Nasal cavity respiratory epithelium epithelial cell of viscerocranial mucosa (primary cell): ENCODE measurements around the gene KCNC1. TPM values are rescaled to one million over a fixed set of nuclear protein-coding genes. Genes with fewer than 3 reads are reported as not detected.

Experiments
- total RNA-seq: library from RNA; depleted of rRNA; stranded (reverse); fragments of >200 nt; gene quantifications from 2 replicates; pipeline ENCODE4 v1.2.3, GENCODE V29; 2014

The KCNC1 gene
- not detected in 2 replicates for total RNA-seq

DNA sequence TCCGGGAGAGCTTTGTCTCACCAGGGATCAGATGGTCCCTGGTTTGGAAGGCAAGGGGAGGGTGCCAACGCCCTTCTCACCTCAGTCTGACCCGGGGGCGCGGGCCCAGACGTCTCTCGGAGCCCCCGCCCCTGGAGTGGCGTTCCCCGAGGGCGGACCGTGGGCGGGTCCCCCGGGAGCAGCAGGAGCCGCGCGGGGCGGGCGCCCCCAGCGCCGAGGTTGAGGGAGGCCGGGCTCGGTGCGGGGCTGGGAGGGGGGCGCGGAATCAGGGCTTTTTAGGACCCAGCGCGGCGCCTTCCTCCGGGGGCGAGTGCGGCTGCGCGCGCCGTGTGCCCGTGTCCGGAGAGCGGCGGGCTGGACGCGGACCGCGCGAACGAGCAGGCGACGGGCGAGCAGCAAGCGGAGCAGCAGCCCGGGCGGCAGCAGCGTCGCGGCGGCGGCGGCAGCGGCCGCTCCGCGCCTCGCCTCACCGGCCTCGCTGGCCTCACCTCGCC is at the start of gene KCNC1:
Gene KCNC1, plus strand, starts transcription at position 364 of the 494 bp plus-strand sequence. CDS start 1,222 bp downstream, outside the sequence.

DNA sequence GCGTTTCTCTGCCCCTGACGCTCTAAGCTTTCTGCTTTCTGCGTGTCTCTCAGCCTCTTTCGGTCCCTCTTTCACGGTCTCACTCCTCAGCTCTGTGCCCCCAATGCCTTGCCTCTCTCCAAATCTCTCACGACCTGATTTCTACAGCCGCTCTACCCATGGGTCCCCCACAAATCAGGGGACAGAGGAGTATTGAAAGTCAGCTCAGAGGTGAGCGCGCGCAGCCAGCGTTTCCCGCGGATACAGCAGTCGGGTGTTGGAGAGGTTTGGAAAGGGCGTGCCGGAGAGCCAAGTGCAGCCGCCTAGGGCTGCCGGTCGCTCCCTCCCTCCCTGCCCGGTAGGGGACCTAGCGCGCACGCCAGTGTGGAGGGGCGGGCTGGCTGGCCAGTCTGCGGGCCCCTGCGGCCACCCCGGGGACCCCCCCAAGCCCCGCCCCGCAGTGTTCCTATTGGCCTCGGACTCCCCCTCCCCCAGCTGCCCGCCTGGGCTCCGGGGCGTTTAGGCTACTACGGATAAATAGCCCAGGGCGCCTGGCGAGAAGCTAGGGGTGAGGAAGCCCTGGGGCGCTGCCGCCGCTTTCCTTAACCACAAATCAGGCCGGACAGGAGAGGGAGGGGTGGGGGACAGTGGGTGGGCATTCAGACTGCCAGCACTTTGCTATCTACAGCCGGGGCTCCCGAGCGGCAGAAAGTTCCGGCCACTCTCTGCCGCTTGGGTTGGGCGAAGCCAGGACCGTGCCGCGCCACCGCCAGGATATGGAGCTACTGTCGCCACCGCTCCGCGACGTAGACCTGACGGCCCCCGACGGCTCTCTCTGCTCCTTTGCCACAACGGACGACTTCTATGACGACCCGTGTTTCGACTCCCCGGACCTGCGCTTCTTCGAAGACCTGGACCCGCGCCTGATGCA is 15.3 kb upstream of the KCNC1 start, which contains the start of gene MYOD1:
Gene MYOD1, plus strand, starts transcription at position 544 of the 910 bp plus-strand sequence. Its CDS starts 212 bp downstream, at position 756.

Other genes starting within 250 kb of the KCNC1 start
- gene USH1C, start 190.4 kb upstream of the KCNC1 start, total RNA-seq, result not detected in 2 replicates
- not detected in 2 replicates for gene OTOG, start 187.5 kb upstream of the KCNC1 start, total RNA-seq
- not detected in 2 replicates for gene MYOD1, start 15.2 kb upstream of the KCNC1 start, total RNA-seq